Stimulated activated CD4-positive, alpha-beta T cell treated with anti-CD3 and anti-CD28 coated beads, Interleukin-15, amount 100 ng/mL, for 24 hours (primary cell): ENCODE measurements around the gene AHR.
"Not testable (repeated sequence)": the region's sequence is repeated elsewhere in the genome, so short reads cannot be mapped to it uniquely, and the experiment has no call there.

Experiments used
- DNase-seq: peaks from one replicate; pipeline ENCODE4 v3.0.0-alpha.2; 2020

AHR gene

DNA sequence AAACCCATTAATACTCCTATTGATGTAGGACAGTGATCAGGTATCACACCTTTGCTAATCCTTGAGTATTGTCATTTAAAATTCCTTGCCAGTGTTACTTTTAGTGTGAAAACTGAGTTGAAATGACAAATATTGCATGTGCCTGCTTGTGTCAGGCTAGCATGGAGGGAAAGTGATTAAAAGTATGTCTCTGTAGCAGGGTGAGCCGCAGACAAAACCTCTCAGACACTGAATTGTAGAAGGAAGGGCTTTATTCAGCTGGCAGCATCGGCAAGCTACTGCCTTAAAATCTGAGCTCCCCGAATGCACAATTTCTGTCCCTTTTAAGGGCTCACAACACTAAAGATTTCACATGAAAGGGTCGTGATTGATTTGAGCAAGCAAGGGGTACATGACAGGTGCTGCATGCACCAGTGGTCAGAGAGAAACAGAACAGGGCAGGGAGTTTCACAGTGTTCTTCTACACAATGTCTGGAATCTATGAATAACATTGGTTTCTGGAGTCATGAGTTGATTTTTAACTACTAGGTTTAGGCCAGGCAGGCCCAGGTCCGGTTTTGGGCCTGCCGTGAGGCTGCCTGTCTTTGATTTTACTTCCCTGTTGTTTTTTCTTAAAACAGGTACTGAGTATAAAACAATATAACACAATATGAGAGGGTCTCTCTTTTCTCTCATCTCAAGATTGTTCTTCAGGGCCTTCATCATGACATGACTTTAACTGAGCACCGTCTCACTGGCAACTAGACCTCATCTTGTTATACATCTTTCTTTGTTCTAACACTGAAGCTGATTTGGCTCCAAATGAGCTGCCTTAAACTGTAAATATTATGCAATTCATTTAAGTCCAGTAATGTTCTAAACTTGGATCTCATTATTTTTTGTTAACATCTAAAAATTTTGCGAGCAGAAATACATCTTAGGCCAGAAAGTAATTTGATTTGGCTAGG is 84.2 kb downstream of the AHR start:
- DNase-seq: not testable (repeated sequence)

DNA sequence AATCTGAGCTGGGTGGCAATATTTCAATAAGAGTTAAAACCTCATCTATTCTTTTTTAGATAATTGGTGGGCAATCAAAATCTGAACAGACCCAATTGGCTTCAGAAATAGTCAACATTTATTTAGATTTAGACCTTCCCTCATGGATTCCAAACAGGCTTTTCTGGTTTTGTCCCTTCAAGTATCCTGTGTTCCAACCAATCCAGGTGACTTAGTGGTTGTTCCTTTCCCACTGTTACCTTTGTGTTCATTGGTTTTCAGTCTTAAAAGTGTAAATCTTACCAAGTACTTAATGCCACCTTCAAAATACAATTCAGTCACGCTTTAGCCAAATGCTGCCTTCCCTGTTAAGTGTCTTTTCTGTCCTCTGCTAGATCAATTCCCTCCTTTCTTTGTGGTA is 85.9 kb downstream of the AHR start:
- DNase-seq: no peak

DNA sequence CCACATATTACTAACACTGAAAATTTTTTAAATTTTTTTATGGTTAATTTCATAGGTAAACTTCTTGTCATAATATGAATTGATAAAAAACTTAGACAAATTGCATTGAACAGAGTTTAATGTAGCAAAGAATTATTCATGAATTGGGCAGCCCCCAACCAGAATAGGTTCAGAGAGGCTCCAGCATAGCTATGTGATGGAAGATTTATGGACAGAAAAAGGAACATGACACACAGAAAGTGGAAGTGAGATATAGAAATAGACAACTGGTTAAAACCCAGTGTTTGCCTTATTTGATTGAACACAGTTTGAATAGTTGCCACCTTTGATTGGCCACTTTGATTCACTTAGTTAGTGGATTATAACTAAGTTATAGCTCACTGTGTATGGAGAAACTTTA is 87.2 kb downstream of the AHR start:
- no peak for DNase-seq

DNA sequence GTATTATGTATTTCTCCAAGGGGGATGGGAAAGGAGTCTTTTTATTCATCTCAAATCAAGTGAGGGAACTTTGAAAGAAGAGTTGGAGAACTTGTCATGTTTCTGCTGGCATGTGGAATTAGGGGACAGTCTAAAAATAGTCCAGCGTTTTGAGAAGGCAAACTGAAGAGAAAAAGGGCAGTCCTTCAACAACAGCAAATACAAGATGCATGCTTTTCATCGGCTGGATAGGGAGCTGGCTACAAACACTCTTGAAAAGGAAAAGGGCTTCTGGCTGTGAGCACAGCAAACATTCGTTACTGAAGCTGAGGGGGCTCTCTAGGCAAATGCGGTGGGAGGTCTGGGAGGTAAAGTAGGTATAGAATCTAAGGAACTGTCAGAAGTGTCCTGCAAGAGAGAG is 91.9 kb downstream of the AHR start:
- DNase-seq: no peak

DNA sequence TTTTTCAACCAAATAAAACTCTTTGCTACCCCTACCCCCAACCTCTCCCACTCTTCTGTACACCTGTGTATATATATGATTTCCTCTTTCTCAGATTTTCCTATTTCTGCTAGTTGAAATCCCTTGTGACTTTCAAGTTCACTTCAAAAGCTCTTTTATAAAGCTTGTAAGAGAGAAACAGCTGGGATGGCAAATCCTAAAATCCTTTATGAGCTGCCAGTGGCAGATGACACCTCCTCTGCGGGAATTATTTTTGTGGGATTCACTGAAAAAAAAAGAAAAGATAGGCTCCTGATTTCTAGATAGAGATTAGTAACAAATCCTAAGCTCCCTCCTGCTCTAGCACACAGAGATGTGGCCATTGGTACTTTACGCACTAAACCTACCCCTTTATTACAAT is 92.9 kb downstream of the AHR start:
- no peak for DNase-seq

DNA sequence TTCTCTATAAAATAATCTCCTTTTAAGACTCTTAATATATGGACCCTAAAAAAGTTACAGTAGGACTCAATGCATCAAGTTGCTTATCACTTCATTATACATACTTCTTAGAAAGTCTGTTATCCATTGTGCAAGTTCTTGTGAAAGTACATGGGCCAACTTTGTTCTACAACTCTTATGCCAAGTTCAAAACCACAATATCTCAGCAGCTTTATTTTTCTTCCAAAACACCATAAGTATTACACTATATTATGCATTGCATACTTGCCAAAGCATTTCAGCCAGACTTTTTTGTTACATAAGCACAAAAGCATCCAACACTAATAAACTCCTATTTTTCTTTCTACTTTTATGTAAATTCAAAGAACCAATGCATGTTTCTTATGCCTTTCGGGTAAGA is 94.4 kb downstream of the AHR start:
- no peak for DNase-seq

DNA sequence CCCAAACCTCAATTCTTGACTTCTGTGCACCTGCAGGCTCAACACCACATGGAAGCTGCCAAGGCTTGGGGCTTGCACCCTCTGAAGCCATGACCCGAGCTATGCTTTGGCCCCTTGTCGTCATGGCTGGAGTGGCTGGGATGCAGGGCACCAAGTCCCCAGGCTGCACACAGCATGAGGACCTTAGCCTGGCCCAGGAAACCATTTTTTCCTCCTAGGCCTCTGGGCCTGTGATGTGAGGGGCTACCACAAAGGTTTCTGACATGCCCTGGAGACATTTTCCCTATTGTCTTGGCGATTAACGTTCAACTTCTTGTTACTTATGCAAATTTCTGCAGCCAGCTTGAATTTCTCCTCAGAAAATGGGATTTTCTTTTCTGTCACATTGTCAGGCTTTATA is 96.1 kb downstream of the AHR start:
- DNase-seq: not testable (repeated sequence)
